GM19240 (cell line): Measurements from ENCODE around the gene INPP5B.

ENCODE experiments used
- DNase-seq: peaks from one replicate; pipeline ENCODE4 v3.0.0; 2011; ENCODE audit warnings: low spot score; ENCODE audit not compliant: insufficient read length

Gene INPP5B

DNA sequence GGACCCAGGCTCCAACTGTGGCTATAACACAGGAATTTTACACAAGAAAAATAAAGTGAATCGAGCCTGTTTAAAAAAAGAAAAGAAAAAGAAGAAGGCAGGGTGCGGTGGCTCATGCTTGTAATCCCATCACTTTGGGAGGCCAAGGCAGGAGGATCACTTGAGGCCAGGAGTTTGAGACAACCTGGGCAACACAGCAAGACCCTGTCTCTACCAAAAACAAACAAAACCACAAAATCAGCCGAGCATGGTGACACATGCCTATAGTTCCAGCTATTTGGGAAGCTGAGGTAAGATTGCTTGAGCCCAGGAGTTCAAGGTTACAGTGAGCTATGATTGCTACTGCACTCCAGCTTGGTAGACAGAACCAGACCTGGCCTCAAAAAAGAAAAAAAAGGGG lies 105.2 kb downstream of the INPP5B start:
- DNase-seq = no peak

DNA sequence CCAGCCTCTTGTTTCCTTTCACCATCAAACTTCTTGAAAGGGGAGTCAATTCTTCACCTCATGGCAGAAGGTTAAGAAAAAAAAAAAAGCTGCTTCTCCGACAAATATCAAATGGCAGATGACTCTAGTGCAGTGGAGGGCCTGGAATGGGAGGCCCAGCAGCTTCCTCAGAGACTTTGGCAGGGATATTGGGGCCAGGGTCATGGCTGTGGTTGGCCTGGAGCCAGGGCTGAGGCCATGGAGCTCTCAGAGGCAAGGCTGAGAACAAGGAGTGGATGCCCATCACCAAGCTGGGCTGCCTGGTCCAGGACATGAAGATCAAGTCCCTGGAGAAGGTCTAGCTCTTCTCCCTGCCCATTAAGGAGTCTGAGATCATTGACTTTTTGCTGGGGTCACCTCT lies 106.1 kb downstream of the INPP5B start:
- no peak for DNase-seq

DNA sequence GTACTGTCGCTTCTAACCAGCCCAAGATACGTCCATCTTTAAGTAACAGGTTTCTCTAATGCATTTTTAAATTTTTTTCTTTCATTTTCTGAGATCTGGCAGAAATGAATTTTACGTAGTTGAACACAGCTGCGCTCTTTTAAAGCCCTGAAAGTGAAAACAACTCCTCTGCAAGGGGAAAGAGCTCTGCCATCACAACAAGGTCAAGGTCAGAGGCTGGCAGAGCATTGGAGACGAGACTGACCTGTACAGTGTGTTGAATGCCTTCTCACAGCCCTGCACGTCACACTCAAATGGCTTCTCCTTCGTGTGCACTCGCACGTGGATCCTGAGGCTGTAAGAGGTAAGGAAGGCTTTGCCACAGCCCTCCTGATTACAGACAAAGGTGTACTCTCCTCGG lies 107.2 kb downstream of the INPP5B start:
- no peak for DNase-seq

GRCh38 chr1:37836788-37837187 lies 110.1 kb downstream of the INPP5B start:
- no peak for DNase-seq

GRCh38 chr1:37831809-37832208 lies 115.0 kb downstream of the INPP5B start:
- no peak for DNase-seq

DNA sequence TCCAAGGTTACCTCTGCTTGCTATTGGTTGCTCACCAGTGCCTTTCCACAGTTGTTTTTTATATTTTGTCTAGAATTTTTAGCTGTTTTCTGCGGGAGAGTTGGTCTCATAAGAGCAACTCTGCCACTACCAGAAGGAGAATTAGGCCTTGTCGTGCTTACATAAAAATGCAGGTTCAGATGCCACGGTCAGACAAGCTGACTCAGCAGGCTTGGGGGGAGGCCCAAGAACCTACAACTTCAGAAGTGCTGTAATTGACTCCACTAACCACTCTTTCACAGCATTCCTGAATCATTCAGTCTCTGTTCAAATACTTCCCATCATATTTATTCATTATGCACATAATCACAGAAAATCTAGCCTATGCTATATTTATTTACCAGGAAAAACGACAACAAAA lies 115.7 kb downstream of the INPP5B start:
- DNase-seq = no peak

- DNase-seq = no peak
Measured at GRCh38 chr1:37828410-37829074, 118.3 kb downstream of the INPP5B start.

DNA sequence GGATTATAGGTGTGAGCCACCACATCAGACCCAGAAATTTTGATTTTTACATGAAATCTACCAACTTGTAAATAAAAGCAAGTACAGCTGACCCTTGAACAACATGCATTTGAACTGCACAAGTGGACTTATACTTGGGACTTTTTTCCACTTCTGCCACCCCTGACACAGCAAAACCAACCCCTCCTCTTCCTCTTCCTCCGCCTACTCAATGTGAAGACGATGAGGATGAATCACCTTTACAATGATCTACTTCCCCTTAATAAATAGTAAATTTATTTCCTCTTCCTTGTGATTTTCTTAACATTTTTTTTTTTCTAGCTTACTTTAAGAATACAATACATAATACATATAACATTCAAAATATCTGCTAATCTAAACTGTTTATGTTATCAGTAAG lies 121.3 kb downstream of the INPP5B start:
- DNase-seq = no peak

GRCh38 chr1:37824001-37824400 lies 122.9 kb downstream of the INPP5B start:
- no peak for DNase-seq

- no peak for DNase-seq
Measured at GRCh38 chr1:37822906-37823815, 123.7 kb downstream of the INPP5B start.

GRCh38 chr1:37821481-37821880 lies 125.4 kb downstream of the INPP5B start:
- DNase-seq = no peak

DNA sequence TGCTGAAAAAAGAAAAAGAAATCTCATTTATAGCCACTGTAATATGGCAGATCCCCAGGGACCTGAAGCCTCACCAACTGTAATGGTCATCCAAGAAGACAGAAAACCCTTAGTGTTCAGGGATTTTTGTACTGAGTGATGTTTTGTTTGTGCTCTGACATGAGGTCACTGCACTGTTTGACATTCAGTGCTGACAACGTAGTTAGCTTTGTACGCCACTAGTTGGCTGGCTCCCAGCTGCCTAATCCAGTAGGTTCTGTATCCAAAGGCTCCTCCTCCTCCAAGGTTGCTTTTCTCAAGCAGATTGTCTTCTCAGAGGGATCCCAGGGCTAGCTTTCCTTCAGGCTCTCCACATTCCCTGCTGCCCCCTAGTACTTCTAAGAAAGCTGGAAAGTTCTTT lies 129.4 kb downstream of the INPP5B start:
- no peak for DNase-seq

DNA sequence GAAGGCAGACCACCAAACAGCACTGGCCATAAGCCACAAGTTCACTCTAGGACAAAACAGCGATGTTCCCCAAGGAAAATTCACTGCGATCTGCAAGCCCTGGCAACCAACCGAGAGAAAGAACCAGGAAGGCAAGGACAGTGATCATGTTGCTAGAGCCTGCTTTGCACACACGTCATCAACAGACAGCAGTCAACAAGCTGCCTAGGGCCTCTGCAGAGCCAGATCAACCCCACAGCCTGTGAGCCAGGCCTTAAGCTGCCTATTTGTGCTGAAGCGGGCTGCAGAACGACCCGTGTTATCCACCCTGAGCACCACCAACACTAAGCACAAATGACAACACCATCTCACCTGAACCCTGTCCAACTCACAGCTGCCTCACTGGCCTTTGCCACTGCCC lies 132.6 kb downstream of the INPP5B start:
- no peak for DNase-seq

DNA sequence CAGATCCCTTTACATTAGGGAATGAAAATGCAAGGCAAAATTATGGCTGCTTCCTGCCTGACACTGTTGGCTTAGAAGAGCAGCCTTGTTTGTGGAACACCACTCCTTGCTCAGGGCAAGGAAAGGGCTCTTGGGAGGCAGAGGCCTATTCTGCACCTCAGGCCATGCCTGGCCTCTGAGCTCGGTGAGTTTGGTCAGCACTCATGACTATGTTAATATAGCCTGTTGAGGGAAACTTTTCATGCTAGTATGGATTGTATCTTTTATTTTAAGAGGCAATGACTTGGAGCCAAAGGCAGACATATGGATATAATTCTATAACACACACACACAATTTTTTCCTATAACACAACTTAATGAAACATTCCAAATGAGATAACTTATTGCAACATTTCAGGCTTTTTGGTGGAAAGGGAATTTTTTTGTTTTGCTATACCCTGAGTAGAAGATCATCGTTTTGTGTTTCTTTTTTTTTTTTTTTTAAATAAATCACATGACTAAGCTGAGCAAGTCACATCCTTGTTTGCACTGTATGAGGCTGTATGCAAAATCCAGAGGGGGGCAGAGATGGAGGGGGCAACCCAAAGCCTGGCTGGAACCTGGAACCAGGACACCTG lies 133.2 kb downstream of the INPP5B start:
- no peak for DNase-seq

GRCh38 chr1:37811027-37811655 lies 135.7 kb downstream of the INPP5B start:
- DNase-seq = peak; percentile 52
